Measurements from ENCODE around the gene ZNF862. TPM values are rescaled to one million over a fixed set of nuclear protein-coding genes. Genes with fewer than 3 reads are reported as not detected.

The ZNF862 gene
- total RNA-seq, 2 experiments from 2014 or later, result 31.4 to 32.5 TPM

- Mint-ChIP-seq H3K4me1 (no peaks in the 10 kb centered on the region), H3K9me3 (no peaks in the 10 kb centered on the region), H3K27ac (no peak overlapping the region), H3K27me3 (no peaks in the 10 kb centered on the region), H3K36me3 (ENCODE audit: low read depth) (no peaks in the 10 kb centered on the region), H3K4me3 (no peak overlapping the region)
- DNase-seq, result no peak
- POLR2A ChIA-PET, result no interaction called here
- CTCF ChIA-PET, result no interaction called here
Observed at GRCh38 chr7:149815661-149816266, 22.4 kb upstream of the ZNF862 start.

GRCh38 chr7:149816267-149816751 is 21.9 kb upstream of the ZNF862 start:
- CTCF ChIA-PET, result no interaction called here
- no peak overlapping the region for H3K4me3 Mint-ChIP-seq
- no peak for DNase-seq

DNA sequence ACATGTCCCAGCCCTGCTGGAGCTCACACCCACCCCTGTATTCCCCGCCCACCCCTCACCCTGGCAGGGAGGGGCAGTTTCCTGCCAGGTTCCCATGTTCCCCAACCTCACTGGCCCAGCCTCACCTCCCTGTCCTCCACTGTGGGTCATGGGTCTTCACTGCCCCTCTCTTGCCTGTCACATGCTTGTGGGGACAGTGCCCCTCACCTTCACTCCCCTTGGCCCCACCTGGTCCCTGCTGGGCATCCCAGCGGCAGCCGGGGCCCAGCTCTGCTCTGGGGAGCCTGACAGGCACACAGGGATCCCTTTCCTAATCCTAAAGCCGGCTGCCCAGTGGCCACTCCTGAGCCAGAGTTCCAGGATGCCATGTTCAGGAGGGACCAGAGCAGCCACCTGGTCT is 21.4 kb upstream of the ZNF862 start:
- no peak overlapping the region for H3K27ac Mint-ChIP-seq
- ChIA-PET CTCF (no interaction called here), POLR2A (no interaction called here)
- H3K4me1 Mint-ChIP-seq, result no peaks in the 10 kb centered on the region
- H3K36me3 Mint-ChIP-seq (ENCODE audit: low read depth), result no peaks in the 10 kb centered on the region
- H3K27me3 Mint-ChIP-seq, result no peaks in the 10 kb centered on the region
- no peaks in the 10 kb centered on the region for H3K9me3 Mint-ChIP-seq
- no peak for DNase-seq
- no peak overlapping the region for H3K4me3 Mint-ChIP-seq

More at GRCh38 chr7:149816267-149816751, 21.9 kb upstream of the ZNF862 start:
- POLR2A ChIA-PET, result no interaction called here
- Mint-ChIP-seq H3K27me3 (no peaks in the 10 kb centered on the region), H3K4me1 (no peaks in the 10 kb centered on the region), H3K9me3 (no peaks in the 10 kb centered on the region), H3K27ac (no peak overlapping the region), H3K36me3 (ENCODE audit: low read depth) (no peaks in the 10 kb centered on the region)

GRCh38 chr7:149817301-149817771 is 20.8 kb upstream of the ZNF862 start:
- POLR2A ChIA-PET, result no interaction called here
- no peak overlapping the region for H3K4me3 Mint-ChIP-seq
- H3K9me3 Mint-ChIP-seq, result no peaks in the 10 kb centered on the region
- no peaks in the 10 kb centered on the region for H3K27me3 Mint-ChIP-seq
- H3K4me1 Mint-ChIP-seq, result no peaks in the 10 kb centered on the region
- CTCF ChIA-PET, result no interaction called here
- H3K36me3 Mint-ChIP-seq (ENCODE audit: low read depth), result no peaks in the 10 kb centered on the region
- DNase-seq, result no peak
- no peak overlapping the region for H3K27ac Mint-ChIP-seq

GRCh38 chr7:149817836-149818535 is 20.2 kb upstream of the ZNF862 start:
- POLR2A ChIA-PET, result no interaction called here
- Mint-ChIP-seq H3K4me1 (no peaks in the 10 kb centered on the region), H3K27me3 (no peaks in the 10 kb centered on the region), H3K9me3 (no peaks in the 10 kb centered on the region), H3K36me3 (ENCODE audit: low read depth) (no peaks in the 10 kb centered on the region), H3K27ac (no peak overlapping the region), H3K4me3 (no peak overlapping the region)
- CTCF ChIA-PET, result no interaction called here
- no peak for DNase-seq

GRCh38 chr7:149818536-149818840 is 19.7 kb upstream of the ZNF862 start:
- no peak for DNase-seq
- ChIA-PET CTCF (no interaction called here), POLR2A (no interaction called here)
- no peak overlapping the region for H3K4me3 Mint-ChIP-seq
- no peak overlapping the region for H3K27ac Mint-ChIP-seq
- H3K27me3 Mint-ChIP-seq, result no peaks in the 10 kb centered on the region
- no peaks in the 10 kb centered on the region for H3K4me1 Mint-ChIP-seq
- H3K9me3 Mint-ChIP-seq, result no peaks in the 10 kb centered on the region
- no peaks in the 10 kb centered on the region for H3K36me3 Mint-ChIP-seq (ENCODE audit: low read depth)

DNA sequence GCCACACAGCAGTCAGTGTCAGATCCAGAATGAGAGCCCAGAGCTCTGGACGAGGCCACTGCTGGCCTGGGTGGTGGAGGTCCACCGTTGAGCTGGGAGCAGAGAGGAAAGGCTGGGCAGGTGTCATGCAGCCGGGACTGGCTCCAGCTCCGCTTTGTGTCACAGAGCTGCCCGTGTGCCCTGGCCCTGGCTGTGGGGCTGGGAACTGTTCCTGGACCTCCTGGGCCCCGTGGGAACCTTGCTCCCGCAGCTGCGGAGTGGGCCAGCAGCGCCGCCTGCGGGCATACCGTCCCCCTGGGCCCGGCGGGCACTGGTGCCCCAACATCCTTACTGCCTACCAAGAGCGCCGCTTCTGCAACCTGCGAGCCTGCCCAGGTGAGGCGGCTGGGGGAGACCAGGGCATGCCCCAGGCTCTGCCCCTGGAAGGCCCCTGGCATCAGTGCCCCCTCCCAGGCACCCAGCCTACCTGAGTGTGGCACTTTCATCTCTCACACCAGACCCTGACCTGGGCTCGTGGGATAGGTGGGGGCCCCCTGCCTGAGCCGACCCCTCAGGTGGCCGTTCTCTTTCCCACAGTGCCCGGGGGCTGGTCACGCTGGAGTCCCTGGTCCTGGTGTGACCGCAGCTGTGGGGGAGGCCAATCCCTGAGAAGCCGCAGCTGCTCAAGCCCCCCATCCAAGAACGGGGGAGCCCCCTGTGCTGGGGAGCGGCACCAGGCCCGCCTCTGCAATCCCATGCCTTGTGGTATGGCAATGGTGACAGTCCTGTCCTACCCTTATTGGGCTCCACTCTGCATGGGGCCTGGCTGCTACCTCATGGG is 18.8 kb upstream of the ZNF862 start:
- Mint-ChIP-seq H3K9me3 (no peaks in the 10 kb centered on the region), H3K36me3 (ENCODE audit: low read depth) (no peaks in the 10 kb centered on the region), H3K27me3 (no peaks in the 10 kb centered on the region), H3K4me1 (no peaks in the 10 kb centered on the region), H3K4me3 (no peak overlapping the region), H3K27ac (no peak overlapping the region)
- ChIA-PET POLR2A (no interaction called here), CTCF (no interaction called here)
- DNase-seq, result no peak

- H3K9me3 Mint-ChIP-seq, result no peaks in the 10 kb centered on the region
- H3K4me1 Mint-ChIP-seq, result no peaks in the 10 kb centered on the region
- H3K36me3 Mint-ChIP-seq (ENCODE audit: low read depth), result no peaks in the 10 kb centered on the region
- no peak overlapping the region for H3K27ac Mint-ChIP-seq
- no peaks in the 10 kb centered on the region for H3K27me3 Mint-ChIP-seq
- ChIA-PET CTCF (no interaction called here), POLR2A (no interaction called here)
- no peak for DNase-seq
- H3K4me3 Mint-ChIP-seq, result no peak overlapping the region
Observed at GRCh38 chr7:149819961-149820340, 18.2 kb upstream of the ZNF862 start.

- ChIA-PET POLR2A (no interaction called here), CTCF (interaction anchor here (0.6 kb wide), 1 partner anchor 14 kb away, joined by 3 read pairs; no protein-coding TSS in a partner anchor)
- no peak overlapping the region for H3K27ac Mint-ChIP-seq
- DNase-seq, result no peak
- H3K4me3 Mint-ChIP-seq, result no peak overlapping the region
- H3K4me1 Mint-ChIP-seq, result no peaks in the 10 kb centered on the region
- H3K9me3 Mint-ChIP-seq, result no peaks in the 10 kb centered on the region
- no peaks in the 10 kb centered on the region for H3K36me3 Mint-ChIP-seq (ENCODE audit: low read depth)
- H3K27me3 Mint-ChIP-seq, result no peaks in the 10 kb centered on the region
Observed at GRCh38 chr7:149820622-149821190, 17.5 kb upstream of the ZNF862 start.

DNA sequence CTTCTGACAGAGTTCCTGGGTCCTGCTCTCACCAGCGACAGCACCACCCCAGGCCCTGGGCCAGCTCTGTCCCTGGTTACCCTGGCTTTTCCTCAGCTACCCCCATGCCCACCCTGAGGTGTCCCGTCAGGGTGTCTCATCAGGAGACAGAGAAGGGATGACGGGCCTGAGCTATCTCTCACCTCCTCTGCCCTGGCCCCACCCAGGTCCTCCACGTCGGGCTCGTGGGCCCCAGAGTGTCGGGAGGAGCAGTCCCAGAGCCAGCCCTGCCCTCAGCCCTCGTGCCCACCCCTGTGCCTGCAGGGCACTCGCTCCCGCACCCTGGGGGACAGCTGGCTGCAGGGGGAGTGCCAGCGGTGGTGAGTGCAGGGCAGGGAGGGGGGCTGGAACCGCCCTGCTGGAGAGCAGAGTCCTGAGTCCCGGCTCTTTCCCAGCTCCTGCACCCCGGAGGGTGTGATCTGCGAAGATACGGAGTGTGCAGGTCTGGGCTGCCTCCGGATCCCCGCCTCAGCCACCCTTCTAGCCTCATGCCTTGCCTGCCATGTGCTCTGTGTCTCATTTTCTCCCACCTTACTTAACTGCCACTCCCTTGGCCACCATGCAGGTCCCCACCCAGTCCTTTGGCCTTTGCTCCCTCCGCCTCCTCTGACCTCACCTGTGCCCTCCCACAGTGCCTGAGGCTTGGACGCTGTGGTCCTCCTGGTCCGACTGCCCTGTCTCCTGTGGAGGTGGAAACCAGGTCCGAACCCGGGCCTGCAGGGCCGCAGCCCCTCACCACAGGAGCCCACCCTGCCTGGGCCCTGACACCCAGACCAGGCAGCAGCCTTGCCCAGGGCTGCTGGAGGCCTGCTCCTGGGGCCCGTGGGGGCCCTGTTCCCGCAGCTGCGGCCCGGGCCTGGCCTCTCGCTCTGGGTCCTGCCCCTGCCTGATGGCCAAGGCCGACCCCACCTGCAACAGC is 16.7 kb upstream of the ZNF862 start:
- Mint-ChIP-seq H3K9me3 (no peaks in the 10 kb centered on the region), H3K27ac (no peak overlapping the region), H3K4me3 (no peak overlapping the region), H3K27me3 (no peaks in the 10 kb centered on the region), H3K36me3 (ENCODE audit: low read depth) (no peaks in the 10 kb centered on the region), H3K4me1 (no peaks in the 10 kb centered on the region)
- CTCF ChIA-PET, result interaction anchor here (0.6 kb wide), 1 partner anchor 15 kb away, joined by 3 read pairs; no protein-coding TSS in a partner anchor
- DNase-seq, result no peak
- POLR2A ChIA-PET, result no interaction called here

DNA sequence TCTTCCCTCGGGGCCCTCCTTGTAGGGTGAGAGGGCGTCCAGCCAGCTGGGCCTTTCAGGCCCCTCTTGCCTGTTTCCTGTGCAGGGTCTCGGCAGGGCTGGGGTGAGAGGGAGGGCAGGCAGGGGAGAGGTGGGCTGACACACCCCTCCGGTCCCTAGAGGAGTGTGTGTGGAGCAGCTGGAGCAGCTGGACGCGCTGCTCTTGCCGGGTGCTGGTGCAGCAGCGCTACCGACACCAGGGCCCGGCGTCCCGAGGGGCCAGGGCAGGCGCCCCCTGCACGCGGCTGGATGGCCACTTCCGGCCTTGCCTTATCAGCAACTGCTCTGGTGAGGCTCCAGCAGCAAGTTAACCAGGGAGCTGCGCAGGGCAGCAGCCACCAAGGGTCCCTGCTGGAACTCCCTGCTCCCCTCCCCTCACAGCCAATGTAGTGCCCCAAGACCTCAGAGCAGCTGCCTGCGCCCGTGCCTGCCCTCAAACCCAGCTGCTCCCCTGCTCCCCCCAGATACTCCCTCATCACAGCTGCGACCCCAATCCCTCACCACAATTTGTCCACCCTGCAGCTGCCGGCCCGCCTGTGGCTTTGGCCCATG is 15.7 kb upstream of the ZNF862 start:
- Mint-ChIP-seq H3K4me3 (no peak overlapping the region), H3K4me1 (no peaks in the 10 kb centered on the region), H3K36me3 (ENCODE audit: low read depth) (no peaks in the 10 kb centered on the region), H3K27ac (no peak overlapping the region), H3K9me3 (no peaks in the 10 kb centered on the region), H3K27me3 (no peaks in the 10 kb centered on the region)
- DNase-seq, result no peak
- ChIA-PET POLR2A (no interaction called here), CTCF (no interaction called here)

DNA sequence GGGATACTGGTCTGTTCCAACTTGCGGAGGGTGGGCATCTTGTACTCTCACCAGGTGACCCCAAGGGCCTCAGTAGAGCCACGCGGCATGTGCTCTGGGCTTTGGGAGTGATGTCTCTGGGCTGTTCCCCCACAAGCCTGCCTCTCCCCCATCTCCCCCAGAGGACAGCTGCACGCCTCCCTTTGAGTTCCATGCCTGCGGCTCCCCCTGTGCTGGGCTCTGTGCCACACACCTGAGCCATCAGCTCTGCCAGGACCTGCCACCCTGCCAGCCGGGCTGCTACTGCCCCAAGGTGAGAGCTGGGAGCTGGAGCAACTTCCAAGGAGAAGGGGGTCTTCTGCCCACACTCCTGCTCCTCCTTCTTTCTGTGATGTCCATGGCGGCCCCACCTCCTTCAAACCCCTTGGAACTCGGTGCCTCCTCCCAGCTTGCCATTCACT is 15.0 kb upstream of the ZNF862 start:
- CTCF ChIA-PET, result no interaction called here
- Mint-ChIP-seq H3K4me1 (no peaks in the 10 kb centered on the region), H3K9me3 (no peaks in the 10 kb centered on the region), H3K27ac (no peak overlapping the region), H3K4me3 (no peak overlapping the region), H3K27me3 (no peaks in the 10 kb centered on the region), H3K36me3 (ENCODE audit: low read depth) (no peaks in the 10 kb centered on the region)
- DNase-seq, result no peak
- POLR2A ChIA-PET, result no interaction called here
